Fibroblast of lung (primary cell): ENCODE measurements around the gene LRP10. TPM values are rescaled to one million over a fixed set of nuclear protein-coding genes. Genes with fewer than 3 reads are reported as not detected.
"Not testable (repeated sequence)": the region's sequence is repeated elsewhere in the genome, so short reads cannot be mapped to it uniquely, and the experiment has no call there.

ENCODE experiments used
- DNase-seq, 2 donors: peaks; one replicate each; pipeline versions ENCODE4 v3.0.0 to v3.0.0-alpha.2; 2010; ENCODE audit warnings: low read depth in 2 of 2
- H2AFZ ChIP-seq: 2 replicates; pipeline ENCODE4 v1.5.1; 2012; ENCODE audit warnings: low read length, control low read depth, inconsistent platforms
- H3K27ac ChIP-seq: 2 replicates; pipeline ENCODE4 v1.5.1; 2011; ENCODE audit warnings: low read length, control low read depth; ENCODE audit not compliant: insufficient read depth
- H3K27me3 ChIP-seq: 2 replicates; pipeline ENCODE4 v1.5.1; 2011; ENCODE audit warnings: mild to moderate bottlenecking, low read length; ENCODE audit not compliant: control insufficient read depth, insufficient read depth
- H3K36me3 ChIP-seq: 2 replicates; pipeline ENCODE4 v1.5.1; 2011; ENCODE audit warnings: low read length; ENCODE audit not compliant: control insufficient read depth, insufficient read depth
- H3K4me1 ChIP-seq: 2 replicates; pipeline ENCODE4 v1.5.1; 2011; ENCODE audit warnings: low read length; ENCODE audit not compliant: control insufficient read depth, insufficient read depth; ENCODE audit errors: extremely low read depth
- H3K4me2 ChIP-seq: 2 replicates; pipeline ENCODE4 v1.5.1; 2011; ENCODE audit warnings: low read length, control low read depth; ENCODE audit not compliant: insufficient read depth; ENCODE audit errors: extremely low read depth
- H3K4me3 ChIP-seq, 4 experiments: fragments of 200-600 bp in 1 of 4; sonication (generic) in 1 of 4; replicated peaks in 1 of 4; 2 replicates each; pipeline ENCODE4 v1.5.1; 2011 to 2016; ENCODE audit warnings: low read length in 4 of 4, low read depth in 3 of 4, mild to moderate bottlenecking in 3 of 4, control low read depth in 2 of 4, inconsistent platforms in 1 of 4, mixed read lengths in 1 of 4; ENCODE audit not compliant: insufficient read depth in 1 of 4; ENCODE audit errors: control extremely low read depth in 1 of 4
- H3K79me2 ChIP-seq: 2 replicates; pipeline ENCODE4 v1.5.1; 2012; ENCODE audit warnings: mild to moderate bottlenecking, low read length, inconsistent platforms; ENCODE audit not compliant: control insufficient read depth, insufficient read depth
- H3K9ac ChIP-seq: 2 replicates; pipeline ENCODE4 v1.5.1; 2011; ENCODE audit warnings: mild to moderate bottlenecking, low read length, control low read depth; ENCODE audit not compliant: insufficient read depth
- H3K9me3 ChIP-seq: 2 replicates; pipeline ENCODE4 v1.5.1; 2012; ENCODE audit warnings: low read depth, low read length; ENCODE audit not compliant: control insufficient read depth, insufficient read depth
- H4K20me1 ChIP-seq: 2 replicates; pipeline ENCODE4 v1.5.1; 2011; ENCODE audit warnings: low read length; ENCODE audit not compliant: control insufficient read depth, insufficient read depth; ENCODE audit errors: extremely low read depth
- EZH2 ChIP-seq: IDR thresholded peaks from 2 replicates; pipeline ENCODE4 v1.5.1; 2012; ENCODE audit warnings: low read length, control low read depth, mild to moderate bottlenecking; ENCODE audit errors: missing control alignments
- polyA plus RNA-seq, 2 donors: library from polyadenylated mRNA; depleted of rRNA in 1 of 2; stranded (reverse) in 1 of 2; unstranded in 1 of 2; fragments of >200 nt; gene quantifications; 2 replicates each; pipeline ENCODE4 v1.2.1, GENCODE V29; 2011 to 2012; ENCODE audit warnings: missing spikeins in 1 of 2
- total RNA-seq: library from RNA; depleted of rRNA; stranded (reverse); fragments of >200 nt; gene quantifications from 2 replicates; pipeline ENCODE4 v1.2.1, GENCODE V29; 2014
- TF ChIP-seq, protein P1 (sequence below), 2 donors: IDR thresholded peaks in 1 of 2; conservative IDR thresholded peaks in 1 of 2; 1 replicate in 1 of 2; 2 replicates in 1 of 2; pipeline ENCODE4 v1.5.1; 2011 to 2012; ENCODE audit warnings: low read length in 2 of 2, control low read depth in 1 of 2, inconsistent platforms in 1 of 2, low read depth in 1 of 2, mild to moderate bottlenecking in 1 of 2

The LRP10 gene
- total and polyA plus RNA-seq, 2 donors (not counting 1 experiment from before 2014, with no cell fraction given): 95.5 to 130 TPM

DNA sequence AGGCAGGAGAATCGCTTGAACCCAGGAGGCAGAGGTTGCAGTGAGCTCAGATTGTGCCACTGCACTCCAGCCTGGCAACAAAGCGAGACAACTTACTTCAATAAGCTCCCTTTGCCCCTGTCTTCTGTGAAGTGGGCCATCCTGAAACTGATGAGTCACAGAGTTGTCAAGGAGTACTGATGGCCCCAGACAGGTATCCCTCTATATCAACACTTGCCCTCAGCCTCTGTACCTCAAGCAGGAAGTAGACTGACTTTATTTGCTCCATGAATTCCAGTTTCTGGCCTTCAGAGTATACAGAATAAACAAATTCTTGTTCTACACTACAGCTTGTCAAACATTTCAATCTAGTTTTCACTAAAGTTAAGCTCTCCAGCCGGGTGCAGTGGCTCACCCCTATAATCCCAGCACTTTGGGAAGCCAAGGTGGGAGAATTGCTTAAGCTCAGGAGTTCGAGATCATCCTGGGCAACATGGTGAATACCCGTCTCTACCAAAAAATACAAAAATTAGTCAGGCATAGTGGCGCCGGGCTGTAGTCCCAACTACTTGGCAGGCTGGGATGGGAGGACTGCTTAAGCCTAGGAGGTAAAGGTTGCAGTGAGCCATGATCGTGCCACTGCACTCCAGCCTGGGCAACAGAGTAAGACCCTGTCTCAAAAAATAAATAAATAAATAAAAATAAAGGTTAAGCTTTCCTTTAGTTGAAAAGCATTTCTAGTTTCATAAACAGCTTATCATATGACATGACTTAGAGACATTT, 16.4 kb upstream of the LRP10 start:
- H3K79me2 ChIP-seq: no peaks in the 10 kb centered on the region
- DNase-seq: no peak
- no peaks in the 10 kb centered on the region for H3K36me3 ChIP-seq
- H3K4me3 ChIP-seq: no peak overlapping the region
- no peak overlapping the region for H3K4me2 ChIP-seq
- H3K27ac ChIP-seq: no peak overlapping the region
- no peaks in the 10 kb centered on the region for H3K27me3 ChIP-seq
- no peak overlapping the region for H3K9ac ChIP-seq
- H3K4me1 ChIP-seq: peaks cover 24% of the 10 kb centered on the region
- H2AFZ ChIP-seq: no peak overlapping the region
- no peaks in the 10 kb centered on the region for H3K9me3 ChIP-seq
- no peaks in the 10 kb centered on the region for H4K20me1 ChIP-seq
- no peak for TF ChIP-seq EZH2
- TF ChIP-seq, protein P1, sequence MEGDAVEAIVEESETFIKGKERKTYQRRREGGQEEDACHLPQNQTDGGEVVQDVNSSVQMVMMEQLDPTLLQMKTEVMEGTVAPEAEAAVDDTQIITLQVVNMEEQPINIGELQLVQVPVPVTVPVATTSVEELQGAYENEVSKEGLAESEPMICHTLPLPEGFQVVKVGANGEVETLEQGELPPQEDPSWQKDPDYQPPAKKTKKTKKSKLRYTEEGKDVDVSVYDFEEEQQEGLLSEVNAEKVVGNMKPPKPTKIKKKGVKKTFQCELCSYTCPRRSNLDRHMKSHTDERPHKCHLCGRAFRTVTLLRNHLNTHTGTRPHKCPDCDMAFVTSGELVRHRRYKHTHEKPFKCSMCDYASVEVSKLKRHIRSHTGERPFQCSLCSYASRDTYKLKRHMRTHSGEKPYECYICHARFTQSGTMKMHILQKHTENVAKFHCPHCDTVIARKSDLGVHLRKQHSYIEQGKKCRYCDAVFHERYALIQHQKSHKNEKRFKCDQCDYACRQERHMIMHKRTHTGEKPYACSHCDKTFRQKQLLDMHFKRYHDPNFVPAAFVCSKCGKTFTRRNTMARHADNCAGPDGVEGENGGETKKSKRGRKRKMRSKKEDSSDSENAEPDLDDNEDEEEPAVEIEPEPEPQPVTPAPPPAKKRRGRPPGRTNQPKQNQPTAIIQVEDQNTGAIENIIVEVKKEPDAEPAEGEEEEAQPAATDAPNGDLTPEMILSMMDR (conservative IDR thresholded peaks at IDR 0.05 in 1 of 2, IDR thresholded peaks at IDR 0.05 in 1 of 2; ENCODE audit: low read depth in 1 of 2, low read length in 2 of 2): no peak

DNA sequence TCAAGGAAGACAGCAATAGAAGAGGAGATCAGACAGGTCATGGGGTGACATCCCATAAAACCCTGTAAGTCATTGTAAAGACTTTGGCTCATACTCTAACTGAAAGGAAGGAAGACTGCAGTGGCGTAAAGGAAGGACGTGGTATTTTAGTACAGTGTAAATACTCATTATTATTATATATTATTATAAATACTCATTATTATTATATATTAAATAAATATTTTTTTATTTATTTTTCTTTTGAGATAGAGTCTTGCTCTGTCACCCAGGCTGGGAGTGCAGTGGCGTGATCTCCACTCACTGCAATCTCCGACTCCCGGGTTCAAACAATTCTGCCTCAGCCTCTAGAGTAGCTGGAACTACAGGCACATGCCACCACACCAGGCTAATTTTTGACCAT, 15.1 kb upstream of the LRP10 start:
- Histone ChIP-seq H3K27ac (no peak overlapping the region), H4K20me1 (no peaks in the 10 kb centered on the region), H3K4me2 (no peak overlapping the region), H3K4me3 (no peak overlapping the region), H3K4me1 (peaks cover 15% of the 10 kb centered on the region), H3K9me3 (no peaks in the 10 kb centered on the region), H3K36me3 (no peaks in the 10 kb centered on the region), H2AFZ (no peak overlapping the region), H3K9ac (no peak overlapping the region), H3K27me3 (no peaks in the 10 kb centered on the region), H3K79me2 (no peaks in the 10 kb centered on the region)
- TF ChIP-seq, protein P1 (conservative IDR thresholded peaks at IDR 0.05 in 1 of 2, IDR thresholded peaks at IDR 0.05 in 1 of 2; ENCODE audit: low read depth in 1 of 2, low read length in 2 of 2): no peak
- TF ChIP-seq EZH2: no peak
- no peak for DNase-seq

DNA sequence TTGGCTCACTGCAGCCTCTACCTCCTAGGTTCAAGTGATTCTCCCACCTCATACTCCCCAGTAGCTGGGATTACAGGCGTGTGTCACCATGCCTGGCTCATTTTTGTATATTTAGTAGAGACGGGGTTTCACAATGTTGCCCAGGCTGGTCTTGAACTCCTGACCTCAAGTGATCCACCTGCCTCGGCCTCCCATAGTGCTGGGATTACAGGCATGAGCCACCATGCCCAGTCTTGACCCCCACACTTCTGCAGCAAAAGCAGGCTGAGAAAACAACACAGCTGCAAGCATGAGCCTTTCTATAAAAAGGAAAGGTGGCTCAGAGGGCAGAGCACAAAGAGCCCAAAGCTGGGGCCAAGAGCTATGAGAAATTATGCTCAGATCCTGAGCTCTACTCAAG, 11.2 kb upstream of the LRP10 start:
- H3K9me3 ChIP-seq, H3K4me3 ChIP-seq, H3K36me3 ChIP-seq, H3K9ac ChIP-seq, H3K27me3 ChIP-seq, H2AFZ ChIP-seq, H3K27ac ChIP-seq, H3K4me1 ChIP-seq, H4K20me1 ChIP-seq, H3K79me2 ChIP-seq, H3K4me2 ChIP-seq, DNase-seq: not testable (repeated sequence)
